ENCODE results near the gene RAD23A.
"Not testable (repeated sequence)": the region's sequence is repeated elsewhere in the genome, so short reads cannot be mapped to it uniquely, and the experiment has no call there.

RAD23A gene

DNA sequence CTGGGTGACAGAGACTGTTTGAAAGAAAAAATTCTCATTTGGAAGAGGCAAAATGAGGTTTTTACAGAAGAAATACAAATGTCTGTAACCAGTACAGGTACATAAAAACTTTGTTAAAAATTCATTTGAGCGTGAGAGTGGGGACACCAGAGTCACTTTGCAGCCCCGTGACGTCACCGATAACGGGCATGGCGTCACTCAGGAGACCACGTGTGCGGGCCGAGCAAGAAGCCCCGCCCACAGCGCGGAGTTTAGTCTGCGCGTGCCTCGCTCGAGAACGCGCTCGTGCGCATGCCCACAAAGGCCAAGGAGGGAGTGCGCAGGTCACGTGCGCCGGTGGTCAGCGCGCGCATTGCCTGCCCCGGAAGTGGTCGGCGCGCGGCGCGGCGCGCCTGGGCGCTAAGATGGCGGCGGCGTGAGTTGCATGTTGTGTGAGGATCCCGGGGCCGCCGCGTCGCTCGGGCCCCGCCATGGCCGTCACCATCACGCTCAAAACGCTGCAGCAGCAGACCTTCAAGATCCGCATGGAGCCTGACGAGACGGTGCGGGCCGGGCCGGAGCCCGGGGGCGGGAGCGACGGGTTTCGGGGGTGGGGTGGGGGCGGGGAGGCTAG is at the start of gene RAD23A:
TSS of gene RAD23A (plus strand) at position 384 of the 613 bp plus-strand sequence. CDS start at position 471, 87 bp downstream.
- DNase-seq, result peak; percentile 97

DNA sequence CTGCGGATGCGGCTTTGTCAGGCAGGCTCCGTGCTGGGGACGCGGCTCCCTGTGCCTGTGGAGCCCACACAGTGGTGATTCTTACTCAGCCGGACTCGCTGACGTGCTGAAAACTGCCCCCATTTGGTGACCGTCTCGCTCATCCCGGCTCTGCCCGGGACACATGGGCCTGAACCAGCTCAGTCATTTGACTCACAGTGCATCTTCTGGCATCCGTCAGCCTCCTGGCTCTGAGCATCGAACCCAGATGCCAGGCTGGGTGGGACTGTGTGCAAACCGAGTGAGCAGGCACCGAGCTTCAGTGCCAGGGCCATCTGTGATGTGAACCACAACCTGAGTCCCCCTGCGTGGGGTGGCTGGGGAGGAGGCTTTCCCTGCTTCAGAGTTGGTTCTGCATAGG is 49.2 kb upstream of the RAD23A start:
- DNase-seq, result no peak

DNA sequence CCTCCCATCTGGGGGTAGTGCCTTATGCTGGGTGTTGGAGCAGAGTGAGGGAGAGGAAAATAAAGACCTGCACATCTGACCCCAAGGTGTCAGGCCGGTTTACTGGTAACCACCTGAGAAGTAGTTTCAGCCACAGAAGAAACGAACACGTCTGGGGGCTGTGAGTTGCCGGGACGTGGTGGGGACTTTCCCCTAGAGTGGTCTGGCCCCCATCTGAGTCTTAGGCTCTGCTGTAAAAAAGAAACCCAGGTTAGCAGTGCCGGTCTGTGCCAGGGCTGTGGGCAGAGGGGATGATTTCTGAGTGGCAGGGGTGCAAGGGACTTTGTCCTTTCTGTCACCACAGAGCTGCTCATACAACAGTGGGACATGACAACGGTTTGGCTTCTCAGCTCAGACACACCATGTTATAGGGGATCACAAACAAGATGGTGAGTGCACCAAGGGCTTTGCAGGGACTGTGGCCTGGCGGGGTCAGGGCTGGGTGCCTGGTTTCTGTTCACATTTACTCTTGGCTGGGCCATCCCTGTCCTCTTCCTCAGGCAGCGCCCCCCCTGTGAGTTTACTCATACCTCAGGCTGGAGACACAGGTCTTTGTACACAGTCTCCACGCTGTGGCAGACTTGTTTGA is 45.7 kb upstream of the RAD23A start:
- DNase-seq, result no peak

DNA sequence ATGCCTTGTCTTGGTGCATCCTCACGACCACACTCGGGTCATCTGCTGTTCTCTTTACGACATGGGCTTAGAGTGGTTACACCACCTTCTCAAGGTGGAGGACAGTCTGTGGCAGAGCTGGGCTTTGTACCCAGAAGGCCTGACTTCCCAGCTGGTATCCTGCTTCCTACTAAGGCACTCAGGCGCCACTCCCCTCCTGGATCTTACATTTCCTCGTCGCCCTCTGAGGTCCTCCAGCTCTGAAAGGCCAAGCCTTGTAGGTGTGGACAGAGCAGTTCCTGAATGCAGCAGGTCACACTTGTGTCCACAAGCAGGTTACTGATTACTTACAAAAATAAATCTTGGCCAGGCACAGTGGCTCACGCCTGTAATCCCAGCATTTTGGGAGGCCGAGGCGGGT is 38.5 kb upstream of the RAD23A start:
- no peak for DNase-seq

DNA sequence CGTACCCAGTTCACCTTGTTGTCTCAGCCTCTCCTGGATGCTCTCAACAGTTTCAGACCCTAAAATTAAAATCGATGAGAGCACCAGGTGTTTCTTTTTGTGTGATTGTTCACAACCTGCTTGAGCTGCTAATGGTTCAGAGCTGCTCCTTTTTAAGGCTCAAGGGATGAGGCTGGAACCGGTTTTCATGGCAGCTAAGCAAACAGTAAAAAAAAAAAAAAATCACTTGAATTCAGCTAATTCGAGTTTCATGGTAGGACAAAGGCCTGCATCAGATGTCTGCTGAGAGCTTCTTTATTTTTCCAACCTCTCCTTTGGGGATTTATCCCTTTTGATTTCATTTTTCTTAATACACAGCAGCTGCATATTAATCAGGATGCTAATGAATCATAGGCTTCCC is 33.1 kb upstream of the RAD23A start:
- DNase-seq, result no peak

DNA sequence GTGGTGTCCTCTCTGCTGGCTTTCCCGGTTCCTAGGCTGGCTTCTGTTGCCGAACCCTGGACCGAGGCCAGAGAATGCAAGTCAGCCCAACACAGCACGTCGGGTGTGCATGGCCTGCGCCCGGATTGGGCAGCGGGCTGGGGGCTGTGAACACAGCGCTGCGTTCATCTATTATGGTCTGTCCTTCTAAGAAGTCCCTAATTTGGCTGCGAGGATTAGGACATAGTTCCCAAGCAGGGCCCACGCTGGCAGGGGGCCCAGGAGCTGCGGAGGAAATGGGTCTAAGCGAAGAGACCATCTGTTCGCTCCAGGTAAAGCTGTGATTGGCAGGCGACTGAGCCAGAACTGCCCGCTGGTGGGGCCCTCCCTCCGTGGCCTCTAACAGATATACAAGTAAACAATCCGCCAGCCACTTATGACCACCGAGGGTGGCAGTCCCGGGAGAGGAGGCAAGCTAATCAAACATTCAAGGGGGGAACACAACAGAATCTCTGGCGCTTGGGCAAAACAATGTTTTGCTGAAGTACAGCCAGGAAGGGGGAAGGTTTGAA is 32.6 kb upstream of the RAD23A start:
- no peak for DNase-seq

DNA sequence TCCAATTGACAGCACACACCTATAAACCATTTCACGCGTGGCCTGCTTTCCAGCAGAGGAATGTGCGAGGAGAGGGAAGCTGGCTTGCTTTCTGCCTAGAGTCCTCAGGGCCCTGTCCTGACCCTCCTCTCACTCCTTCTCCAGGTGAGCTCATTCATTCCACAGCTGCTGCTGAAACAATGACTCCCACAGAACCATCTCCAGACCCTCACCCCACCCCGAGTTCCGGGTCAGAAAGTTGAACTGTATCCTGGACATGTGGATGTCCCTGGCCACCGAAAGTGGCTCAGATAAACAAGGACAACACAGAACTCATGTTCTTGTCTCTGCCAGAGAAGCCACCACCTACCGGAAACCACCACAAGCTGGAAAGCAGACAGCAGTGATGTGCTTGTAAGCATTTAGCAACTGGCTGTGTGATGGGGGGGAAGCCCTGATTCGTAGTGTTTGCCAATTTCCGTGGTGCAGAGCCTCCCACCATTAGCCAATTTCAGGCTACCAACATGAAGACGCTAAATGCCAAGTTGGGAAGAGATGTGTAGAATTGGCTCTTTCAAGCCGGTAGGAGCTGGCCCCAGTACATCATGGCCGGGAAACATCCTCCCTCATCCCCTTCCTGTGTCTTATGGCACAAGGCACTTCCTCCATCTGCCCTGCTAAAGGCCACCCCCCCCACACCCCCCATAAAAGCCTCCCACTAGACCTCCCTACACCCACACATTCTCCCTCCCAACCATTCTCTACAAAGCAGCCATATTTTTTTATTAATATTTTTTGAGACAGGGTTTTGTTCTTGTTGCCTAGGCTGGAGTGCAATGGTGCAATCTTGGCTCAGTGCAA is 31.6 kb upstream of the RAD23A start:
- DNase-seq, result peak; percentile 27

DNA sequence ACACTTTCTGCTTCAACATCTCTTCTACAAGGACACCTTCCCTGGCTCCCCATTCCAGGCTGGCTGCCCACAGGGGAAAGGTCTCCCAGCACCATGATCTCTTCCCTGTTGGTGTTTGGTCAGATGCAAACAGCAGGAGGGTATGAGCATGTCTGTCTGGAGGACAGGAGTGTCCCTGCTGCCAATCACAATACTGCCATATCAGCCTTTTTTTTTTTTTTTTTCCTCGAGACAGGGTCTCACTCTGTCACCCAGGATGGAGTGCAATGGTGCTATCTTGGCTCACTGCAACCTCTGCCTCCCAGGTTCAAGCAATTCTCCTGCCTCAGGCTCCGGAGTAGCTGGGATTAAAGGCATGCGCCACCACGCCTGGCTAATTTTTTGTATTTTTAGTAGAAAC is 29.8 kb upstream of the RAD23A start:
- DNase-seq, result not testable (repeated sequence)

DNA sequence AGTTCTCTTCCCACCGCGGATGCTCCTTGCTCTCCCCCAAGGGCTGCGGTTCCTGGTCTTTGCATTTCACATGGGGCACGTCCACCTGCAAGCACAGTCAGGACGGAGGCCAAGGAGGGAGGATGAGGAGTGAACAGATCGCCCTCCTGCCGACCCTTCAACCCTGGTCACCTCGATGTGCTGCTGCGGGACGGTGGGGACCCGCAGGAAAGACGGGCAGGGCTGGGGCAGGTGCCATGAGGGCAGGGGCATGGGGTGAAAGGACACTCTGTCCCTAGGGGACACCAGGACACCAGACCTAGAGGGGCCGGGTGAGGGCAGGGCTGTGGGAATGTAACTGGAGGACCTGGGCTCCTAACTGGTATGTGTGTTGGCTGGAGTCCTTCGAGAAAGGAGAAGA is 27.4 kb upstream of the RAD23A start:
- DNase-seq, result no peak

DNA sequence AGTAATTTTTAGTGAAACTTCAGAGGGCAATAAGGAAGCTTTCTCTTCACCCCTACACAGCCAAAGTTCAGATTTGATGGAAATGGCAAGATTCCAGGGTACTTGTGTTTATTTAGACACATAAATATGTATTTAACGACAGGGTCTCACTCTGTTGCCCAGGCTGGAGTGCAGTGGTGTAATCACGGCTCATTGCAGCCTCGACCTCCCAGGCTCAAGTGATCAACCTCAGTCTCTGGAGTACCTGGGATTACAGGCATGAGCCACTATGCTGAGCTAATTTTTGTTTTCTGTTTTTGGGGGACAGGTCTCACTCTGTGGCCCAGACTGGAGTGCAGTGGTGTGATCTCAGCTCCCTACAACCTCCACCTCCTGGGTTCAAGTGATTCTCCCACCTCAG is 24.6 kb upstream of the RAD23A start:
- DNase-seq, result no peak

DNA sequence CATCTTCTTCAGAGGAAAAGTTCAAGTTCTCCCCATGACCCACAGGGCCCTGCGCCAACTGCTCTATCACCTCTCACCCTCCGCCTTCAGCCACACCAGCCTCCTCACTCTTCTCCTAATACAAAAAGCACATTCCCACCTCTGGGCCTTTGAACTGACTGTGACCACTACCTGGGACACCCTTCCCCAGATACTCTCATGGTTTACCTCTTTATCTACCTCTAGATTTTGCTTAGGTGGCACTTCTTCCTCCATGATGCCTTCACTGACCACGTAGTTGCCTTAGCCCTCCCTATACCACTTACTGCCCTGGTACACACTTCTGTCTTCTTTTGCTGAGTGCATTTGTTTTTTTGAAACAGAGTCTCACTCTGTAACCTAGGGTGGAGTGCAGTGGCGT is 22.7 kb upstream of the RAD23A start:
- no peak for DNase-seq

DNA sequence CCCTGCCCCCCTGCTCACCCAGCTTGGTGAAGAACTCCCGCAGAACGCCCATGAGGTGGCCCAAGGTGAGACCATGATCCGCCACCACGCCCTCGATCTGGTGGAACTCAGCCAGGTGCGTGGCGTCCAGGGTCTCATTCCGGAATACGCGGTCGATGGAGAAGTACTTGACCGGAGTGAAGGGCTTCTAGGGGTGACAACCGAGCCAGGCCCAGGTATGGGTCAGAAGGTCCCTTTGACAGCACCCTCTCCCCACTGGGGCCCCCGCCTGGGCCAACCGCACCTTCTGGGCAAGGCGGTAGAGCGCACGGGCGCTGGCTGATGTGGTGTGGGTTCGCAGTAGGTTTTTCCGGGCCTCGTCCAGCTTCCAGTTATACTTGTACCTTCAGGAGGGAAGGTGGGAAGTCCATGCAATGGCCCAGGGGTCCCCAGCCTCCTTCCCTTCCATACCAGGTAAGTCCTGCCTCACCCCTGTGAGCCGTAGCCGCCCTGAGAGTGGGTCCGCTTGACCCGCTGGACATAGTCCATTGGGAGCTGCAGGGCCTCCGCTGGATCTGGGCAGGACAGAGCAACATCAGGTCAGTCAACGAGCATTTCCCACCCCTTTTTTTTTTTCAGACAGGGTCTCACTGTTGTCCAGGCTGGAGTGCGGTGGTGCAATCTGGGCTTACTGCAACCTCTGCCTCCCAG is 20.9 kb upstream of the RAD23A start:
- no peak for DNase-seq

DNA sequence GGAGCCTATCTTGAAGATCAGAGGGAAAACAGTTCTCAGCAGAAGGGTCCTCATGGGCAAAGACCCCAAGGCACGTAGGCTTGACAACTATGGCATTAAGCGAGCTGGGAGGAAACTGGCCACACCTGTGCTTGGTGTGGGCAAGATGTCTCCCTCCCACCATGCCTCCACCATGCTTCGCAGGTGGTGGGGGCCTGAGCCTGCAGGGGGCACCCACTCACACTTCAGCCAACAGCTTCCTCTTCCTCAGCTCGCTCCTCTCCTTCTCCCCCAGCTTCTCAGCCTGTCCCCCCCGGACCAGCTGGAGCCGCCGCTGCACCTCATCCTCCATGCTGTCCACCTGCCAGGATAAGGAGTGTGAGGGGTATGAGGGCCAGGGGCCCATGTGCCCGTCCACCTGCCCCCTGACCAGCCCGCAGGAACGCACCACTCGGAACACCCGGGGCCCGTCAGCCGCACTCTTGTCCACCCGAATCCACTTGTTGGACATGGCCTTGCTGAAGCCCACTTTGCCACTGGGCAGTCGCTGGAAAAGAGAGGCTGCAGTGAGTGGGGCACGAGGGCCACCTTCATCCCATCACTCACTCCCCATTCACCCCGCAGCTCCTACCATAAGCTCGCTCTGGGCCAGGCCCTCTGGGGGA is 15.5 kb upstream of the RAD23A start:
- DNase-seq, result no peak

DNA sequence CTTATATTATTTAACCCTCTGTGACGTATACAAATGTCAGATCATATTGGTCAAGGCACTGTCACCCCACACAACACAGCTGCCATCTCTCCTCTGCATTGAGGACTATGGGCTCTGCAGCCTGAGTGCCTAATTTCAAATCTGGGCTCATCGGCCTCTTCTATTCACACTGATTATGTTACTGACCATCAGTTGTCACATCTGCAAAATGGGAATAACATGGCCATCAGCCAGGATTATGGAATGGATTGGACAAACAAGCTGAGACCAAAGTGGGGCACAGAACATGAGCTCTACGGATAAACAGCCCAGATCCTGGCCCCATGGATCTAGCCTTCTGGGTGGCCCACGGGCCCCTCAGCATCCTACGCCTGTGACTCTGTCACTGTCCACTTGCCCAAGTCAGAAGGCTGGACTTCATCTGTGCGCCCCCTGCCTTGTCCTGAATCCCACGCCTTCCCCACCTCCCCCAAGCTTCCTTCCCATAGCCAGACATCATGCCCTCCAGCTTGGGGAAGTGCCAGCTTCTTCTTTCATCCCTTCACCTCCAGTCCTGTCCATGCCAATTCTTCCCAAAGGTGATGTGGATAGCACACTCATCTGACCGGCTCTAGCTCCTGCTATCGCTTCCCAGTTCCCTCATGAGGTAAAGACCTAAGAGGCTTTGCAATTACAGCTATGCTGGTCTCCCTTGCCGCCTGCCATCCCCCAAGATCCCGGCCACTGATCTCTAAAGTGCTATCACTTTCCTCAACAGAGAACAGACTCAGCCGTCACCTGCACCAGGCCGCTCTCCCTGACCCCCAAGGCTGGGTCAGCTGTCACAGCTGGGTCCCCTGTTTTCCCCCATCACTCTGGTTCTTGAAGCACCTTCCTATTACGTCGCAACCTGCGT is 13.0 kb upstream of the RAD23A start:
- no peak for DNase-seq

DNA sequence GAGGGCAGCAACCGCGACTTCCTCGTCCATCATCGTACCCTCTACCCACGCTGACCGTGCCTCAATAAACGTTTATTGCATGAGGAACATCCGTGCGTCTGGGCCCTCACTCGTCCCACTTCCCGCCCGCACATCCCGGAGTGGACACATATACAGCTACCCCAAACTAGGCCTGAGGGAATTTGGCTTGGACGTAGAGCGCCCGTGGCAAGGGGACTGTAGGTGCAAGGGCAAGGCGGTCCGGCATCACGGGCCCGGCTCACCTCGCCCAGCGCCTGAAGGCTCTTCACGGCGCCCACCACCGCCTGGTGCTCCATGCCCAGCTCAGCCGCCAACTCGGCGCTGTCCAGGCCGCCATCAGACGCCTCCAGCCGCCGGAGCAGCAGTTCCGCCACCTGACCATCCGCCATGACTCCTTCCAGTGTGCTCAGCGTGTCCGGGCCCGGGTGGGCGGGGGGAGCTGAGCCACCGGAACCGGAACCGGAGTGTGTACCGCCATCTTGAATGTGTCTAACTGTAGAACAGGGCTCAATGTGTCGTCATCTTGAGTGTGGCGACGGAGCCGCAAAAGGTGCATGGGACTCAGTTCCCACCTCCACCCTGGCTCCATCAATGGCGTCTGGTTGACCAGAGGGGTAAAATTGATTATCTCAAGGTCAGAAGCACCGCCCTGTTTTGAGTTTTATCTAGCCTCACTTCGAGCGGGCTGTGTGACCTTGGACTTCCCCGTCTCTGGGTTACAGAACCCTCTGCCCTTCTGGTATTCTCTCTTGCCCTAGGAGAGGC is 12.2 kb upstream of the RAD23A start, which contains the start of gene FARSA:
TSS of gene FARSA (minus strand) at position 425 of the 786 bp plus-strand sequence. CDS start at position 410, 15 bp downstream.
- DNase-seq, result peak; percentile 86

DNA sequence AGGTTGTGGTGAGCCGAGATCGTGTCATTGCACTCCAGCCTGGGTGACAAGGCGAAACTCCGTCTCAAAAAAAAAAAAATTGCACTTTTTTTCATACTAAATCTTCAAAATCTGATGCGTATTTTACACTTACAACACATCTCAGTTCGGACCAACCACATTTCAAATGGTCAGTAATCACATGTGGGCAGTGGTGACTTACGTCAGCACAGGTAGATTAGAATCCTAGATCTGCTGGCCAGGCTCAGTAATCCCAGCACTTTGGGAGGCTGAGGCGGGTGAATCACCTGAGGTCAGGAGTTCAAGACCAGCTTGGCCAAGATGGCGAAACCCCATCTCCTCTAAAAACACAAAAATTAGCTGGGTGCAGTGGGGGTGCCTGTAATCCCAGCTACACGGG is 10.6 kb upstream of the RAD23A start:
- no peak for DNase-seq

DNA sequence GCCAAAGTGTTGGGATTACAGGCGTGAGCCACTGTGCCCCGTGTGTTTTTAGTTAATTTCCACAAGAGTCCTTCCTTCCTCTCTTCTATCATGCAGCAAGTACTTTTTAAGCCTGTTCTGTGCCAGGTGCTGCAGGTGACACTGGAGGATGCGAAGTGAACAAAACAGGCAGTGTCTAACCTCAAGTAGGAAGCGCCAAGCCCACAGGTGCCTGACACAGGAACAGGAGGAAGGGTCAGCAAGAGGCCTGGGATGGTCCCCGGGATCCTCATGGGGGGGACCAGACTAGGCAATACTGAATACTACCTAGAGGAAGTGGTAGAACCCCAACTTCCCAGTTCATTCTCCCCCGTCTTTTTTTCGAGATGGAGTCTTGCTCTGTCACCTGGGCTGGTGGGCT is 9.1 kb upstream of the RAD23A start:
- no peak for DNase-seq

DNA sequence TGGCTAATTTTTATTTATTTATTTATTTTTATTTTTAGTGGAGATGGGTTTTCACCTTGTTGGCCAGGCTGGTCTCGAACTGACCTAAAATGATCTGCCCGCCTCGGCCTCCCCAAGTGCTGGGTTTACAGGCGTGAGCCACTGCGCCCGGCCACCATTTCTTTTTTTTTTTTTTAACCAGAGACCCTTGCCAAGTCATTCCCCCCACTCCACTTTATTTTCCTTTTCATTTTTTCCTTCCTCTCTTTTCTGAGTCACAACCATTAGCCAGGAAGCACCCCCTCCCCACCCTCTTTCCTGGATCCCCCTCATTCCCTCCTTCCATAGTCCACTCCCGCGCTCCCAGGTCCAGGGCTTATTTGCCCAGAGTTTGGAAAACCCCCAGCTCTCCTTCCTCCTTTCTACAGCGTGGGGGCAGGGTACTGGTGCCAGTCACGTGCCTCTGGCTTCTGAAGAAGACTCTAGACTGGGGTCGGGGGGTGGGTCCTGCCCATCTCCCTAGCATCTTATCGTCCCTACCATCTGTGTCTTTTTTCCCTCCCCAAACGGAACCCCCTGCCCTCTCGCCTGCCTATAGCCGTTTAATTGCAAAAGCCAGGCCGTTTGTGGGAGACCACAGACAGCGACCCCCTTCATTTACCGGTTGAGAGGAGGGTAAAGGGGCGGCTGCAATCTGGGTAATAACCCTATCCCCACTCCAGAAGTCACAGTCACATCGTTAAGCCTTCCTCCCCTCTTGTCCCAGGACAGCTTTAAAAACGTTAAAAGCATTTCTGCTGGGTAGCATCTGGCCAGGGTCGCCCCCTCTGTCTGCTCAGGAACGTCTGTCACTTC is 8.4 kb upstream of the RAD23A start:
- no peak for DNase-seq

DNA sequence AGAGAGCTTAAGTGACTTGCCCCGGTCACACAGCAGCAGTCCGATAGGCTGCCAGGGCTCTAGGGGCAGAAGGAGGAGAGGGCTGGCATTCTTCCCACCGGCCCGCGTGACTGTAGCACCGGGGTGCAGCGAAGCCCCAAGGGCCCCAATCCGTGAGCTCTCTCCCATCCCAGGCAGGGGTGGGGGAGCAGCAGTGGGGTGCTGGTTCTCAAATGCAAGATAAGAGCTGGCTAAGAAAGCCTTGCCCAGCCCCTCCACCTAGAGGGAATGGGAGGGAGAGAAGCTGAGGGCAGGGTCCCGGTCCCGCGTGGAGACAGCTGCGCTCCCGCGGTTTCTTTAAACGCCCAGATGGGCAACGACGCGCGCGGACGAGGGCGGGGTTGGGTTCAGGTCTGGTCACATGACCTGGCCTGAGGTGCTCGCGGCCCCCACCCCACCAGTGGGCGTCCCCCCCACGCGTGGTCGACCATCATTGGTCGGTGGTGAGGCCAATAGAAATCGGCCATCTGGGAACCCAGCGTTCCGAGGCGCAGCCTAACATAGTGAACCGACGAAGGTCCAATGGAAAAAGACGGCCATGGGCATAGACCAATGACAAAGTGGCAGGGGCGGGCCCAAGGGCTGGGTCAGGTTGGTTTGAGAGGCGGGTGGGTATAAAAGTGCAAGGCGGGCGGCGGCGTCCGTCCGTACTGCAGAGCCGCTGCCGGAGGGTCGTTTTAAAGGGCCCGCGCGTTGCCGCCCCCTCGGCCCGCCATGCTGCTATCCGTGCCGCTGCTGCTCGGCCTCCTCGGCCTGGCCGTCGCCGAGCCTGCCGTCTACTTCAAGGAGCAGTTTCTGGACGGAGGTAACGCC is 7.5 kb upstream of the RAD23A start, which contains the start of gene CALR:
TSS of gene CALR (plus strand) at position 683 of the 852 bp plus-strand sequence. CDS start at position 754, 71 bp downstream.
- peak; percentile 98 for DNase-seq

Data from activated T-cell treated with anti-CD3 and anti-CD28 coated beads for 4 hours (primary cell).